Stimulated activated naive CD8-positive, alpha-beta T cell treated with anti-CD3 and anti-CD28 coated beads, Interleukin-15, Interleukin-2, amounts not matched to agents 100 U/mL and 50 U/mL, for 24 hours (primary cell): ENCODE data around the gene ADCK1.
"Not testable (repeated sequence)": the region's sequence is repeated elsewhere in the genome, so short reads cannot be mapped to it uniquely, and the experiment has no call there.

Source experiments
- ATAC-seq: fragments of 150-1000 bp; cut with Tn5 transposase; one replicate; pipeline ENCODE4 v1.10.0; 2021
- DNase-seq: peaks from one replicate; pipeline ENCODE4 v3.0.0; 2021

Gene ADCK1

DNA sequence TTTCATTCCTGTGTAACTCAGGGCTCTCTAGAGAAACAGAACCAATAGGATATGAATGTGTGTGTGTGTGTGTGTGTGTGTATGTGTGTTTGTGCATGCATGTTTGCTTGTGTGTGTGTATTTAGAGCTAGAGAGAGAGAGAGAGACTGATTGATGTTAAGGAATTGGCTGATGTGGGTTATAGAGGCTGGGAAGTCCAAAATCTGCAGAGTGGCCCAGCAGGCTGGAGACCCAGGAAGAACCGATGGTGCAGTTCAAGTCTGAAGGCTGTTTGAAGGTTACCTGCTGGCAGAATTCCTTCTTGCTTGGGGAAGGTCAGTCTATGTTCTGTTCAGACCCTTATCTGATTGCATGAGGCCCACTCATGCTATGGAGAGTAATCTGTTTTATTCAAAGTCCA lies 64.7 kb downstream of the ADCK1 start:
- ATAC-seq (no peak), DNase-seq (no peak)

DNA sequence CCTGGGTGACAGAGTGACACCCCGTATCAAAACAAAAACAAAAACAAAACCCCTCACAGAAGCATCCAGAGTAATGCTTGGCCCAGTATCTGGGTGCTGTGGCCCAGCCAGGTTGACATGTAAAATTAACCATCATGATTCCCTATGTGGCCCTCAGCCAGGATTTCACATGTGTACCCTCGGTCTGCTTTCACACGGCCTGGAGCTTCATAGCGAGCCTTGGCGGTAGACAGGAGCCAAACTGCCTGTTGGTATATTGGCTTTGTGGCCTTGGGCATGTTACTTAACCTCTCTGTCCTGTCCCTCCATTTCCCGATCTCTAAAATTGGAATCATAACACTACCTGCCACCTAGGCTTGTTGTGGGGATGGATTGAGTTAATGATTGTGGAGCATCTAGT lies 65.5 kb downstream of the ADCK1 start:
- ATAC-seq, result no peak
- no peak for DNase-seq

DNA sequence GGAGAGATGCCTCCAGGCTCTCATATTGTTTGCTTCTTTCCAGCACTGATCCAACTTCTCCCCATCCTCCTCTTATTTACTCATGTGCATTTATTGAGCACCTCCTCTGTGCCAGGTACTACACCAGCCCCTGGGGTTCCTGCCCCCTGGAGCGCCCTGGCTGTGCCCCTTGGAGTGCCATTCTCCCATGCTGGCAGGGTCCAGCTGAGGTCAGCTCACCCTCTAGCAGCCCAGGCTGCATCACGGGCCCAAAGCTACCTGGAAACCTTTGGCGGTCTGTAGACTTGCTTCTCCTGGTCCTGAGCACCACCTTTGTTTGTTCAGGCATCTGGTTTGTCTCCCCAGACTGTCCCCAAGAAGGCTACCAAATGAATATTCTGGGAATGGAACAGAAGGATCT lies 67.0 kb downstream of the ADCK1 start:
- ATAC-seq (no peak), DNase-seq (no peak)

DNA sequence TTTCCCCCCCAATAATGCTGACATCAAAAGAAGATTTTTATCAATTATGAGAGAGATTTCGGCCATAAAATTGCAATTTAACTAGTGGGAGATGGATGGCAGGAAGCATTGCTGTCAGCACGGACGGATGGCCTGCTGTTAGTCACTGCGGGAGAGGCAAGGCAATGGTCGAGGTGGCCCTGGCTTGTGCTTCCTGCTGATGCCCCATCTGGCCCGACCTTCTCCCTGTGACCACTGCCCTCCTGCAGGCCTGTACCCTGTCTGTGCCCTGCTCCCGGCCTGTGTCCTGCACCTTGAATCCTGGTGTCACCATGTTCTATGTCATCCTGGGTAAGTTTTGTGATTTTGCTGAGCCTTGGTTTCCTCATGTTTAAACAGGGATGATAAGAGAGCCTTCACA lies 67.6 kb downstream of the ADCK1 start:
- no peak for DNase-seq
- no peak for ATAC-seq

GRCh38 chr14:77868552-77869285 lies 68.8 kb downstream of the ADCK1 start:
- DNase-seq (no peak), ATAC-seq (no peak)

- ATAC-seq (no peak), DNase-seq (no peak)
These were observed 69.4 kb downstream of the ADCK1 start for GRCh38 chr14:77869340-77869739.

DNA sequence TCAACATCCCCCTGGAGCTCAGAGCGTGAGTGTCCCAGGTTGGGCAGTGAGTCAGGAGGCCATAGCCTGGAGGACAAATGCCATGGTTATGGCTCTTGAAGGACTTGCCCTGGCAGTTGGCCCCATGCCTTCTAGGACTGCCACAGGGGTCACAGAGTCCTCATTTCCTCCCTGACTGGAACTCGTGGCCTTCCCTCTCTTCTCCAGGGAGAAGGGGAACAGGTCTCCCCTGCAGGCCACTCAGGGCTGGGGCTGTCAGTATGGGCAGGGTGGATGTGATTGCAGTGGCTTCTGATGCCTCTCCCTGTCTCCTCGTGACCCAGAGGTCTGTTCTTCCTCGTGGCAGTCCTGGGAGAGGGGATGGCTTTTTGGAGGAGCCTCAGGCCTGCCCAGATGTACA lies 70.7 kb downstream of the ADCK1 start:
- DNase-seq, result no peak
- ATAC-seq, result no peak

GRCh38 chr14:77872152-77872551 lies 72.2 kb downstream of the ADCK1 start:
- ATAC-seq, result no peak
- DNase-seq, result no peak

DNA sequence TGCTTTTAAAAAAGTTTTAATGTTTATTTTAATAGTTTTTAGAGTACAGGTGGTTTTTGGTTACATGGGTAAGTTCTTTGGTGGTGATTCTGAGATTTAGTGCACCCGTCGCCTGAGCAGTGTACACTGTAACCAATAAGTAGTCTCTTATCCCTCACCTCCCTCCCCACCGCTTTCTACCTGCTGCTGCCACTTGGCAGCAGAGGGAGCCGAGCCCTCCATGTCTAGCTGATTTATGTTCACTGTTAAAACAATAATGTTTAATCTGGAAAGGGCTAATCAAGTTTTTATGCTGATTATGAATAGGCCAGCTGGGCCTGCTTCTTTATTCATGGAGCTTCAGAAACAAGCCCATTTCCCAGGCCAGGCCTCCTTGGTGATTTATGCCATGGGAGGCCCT lies 73.1 kb downstream of the ADCK1 start:
- ATAC-seq (no peak), DNase-seq (no peak)

GRCh38 chr14:77878783-77879182 lies 78.9 kb downstream of the ADCK1 start:
- no peak for ATAC-seq
- no peak for DNase-seq

- ATAC-seq, result no peak
- no peak for DNase-seq
These were observed 80.1 kb downstream of the ADCK1 start for GRCh38 chr14:77880056-77880455.

GRCh38 chr14:77882098-77882497 lies 82.2 kb downstream of the ADCK1 start:
- DNase-seq, result no peak
- no peak for ATAC-seq

GRCh38 chr14:77882636-77883035 lies 82.7 kb downstream of the ADCK1 start:
- DNase-seq (no peak), ATAC-seq (no peak)

GRCh38 chr14:77883131-77883846 lies 83.4 kb downstream of the ADCK1 start:
- ATAC-seq, result no peak
- DNase-seq, result no peak

- DNase-seq (no peak), ATAC-seq (no peak)
These were observed 83.9 kb downstream of the ADCK1 start for GRCh38 chr14:77883847-77884238.

- ATAC-seq (no peak), DNase-seq (no peak)
These were observed 85.5 kb downstream of the ADCK1 start for GRCh38 chr14:77885367-77885766.

- ATAC-seq, result no peak
- no peak for DNase-seq
These were observed 86.1 kb downstream of the ADCK1 start for GRCh38 chr14:77886010-77886409.

GRCh38 chr14:77888903-77889302 lies 89.0 kb downstream of the ADCK1 start:
- not testable (repeated sequence) for ATAC-seq, DNase-seq

DNA sequence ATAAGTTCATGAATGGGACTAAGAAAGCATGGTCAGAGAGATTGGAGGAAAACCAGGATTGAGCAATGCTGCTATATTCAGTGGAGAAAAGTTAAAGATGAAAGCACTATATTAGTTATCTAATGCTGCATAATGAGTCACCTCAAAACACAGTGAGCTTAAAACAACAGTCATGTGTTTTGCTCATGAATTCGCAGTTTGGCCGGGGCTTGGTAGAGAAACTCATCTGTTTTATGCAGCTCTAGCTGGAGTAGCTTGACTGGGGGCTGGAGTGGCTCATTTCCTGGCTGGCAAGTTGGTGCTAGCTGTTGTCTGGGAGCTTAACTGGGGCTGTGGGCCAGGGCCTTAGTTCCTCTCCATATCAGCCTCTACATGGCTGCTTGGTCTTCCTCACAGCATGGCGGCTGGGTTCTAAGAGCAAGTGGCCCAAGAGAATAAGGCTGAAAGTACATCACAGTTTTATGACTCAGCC lies 90.1 kb downstream of the ADCK1 start:
- DNase-seq (no peak), ATAC-seq (no peak)

- no peak for DNase-seq
- no peak for ATAC-seq
These were observed 91.0 kb downstream of the ADCK1 start for GRCh38 chr14:77890873-77891272.

DNA sequence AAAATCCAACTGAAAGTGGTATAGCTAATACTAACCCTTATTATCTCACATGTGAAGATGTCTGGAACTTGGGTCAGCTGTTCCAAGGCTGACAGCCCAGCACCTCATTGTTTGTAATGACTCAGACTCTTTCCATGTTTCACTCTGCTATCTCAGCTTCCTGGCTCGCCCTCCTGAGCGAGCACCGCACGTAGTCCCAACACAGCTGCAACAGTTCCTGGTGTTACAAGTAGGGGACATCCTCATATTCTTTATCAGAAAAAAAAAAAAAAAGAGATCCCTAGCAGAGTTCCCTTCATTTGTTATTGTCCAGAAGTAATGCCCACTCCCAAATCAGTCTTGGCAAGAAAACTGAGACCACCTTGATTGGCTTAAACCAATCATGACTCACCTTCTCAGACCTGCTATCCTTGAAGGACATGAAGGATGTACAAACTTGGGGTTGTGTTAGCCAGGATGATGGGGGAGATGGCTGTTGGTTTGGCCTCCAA lies 92.5 kb downstream of the ADCK1 start:
- ATAC-seq, result no peak
- no peak for DNase-seq

- no peak for DNase-seq
- no peak for ATAC-seq
These were observed 93.1 kb downstream of the ADCK1 start for GRCh38 chr14:77892890-77893484.

DNA sequence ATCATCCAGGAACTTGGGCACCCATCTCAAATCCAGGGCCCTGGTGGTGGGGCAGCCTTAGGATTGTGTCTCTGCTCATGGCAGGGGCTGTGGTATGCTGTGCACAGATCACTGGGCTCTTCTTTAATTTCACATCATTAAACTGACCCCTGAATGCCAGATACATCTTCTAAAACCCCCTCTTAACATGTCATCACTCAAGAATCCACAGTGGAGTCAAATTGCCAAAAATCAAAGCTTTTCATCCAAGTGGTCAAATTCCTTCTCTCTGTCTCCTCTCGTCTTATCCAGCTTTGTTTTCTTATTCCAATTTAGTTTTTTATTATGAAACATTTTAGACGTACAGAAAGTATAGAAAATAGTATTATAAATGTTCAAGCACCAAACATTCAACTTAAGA lies 97.5 kb downstream of the ADCK1 start:
- no peak for ATAC-seq

More for the DNA sequence above, 97.5 kb downstream of the ADCK1 start:
- no peak for DNase-seq
